Memory B cell (primary cell): Measurements from ENCODE around the gene EMC6.

Source experiments
- ATAC-seq: fragments of 150-1000 bp; cut with Tn5 transposase; 2 replicates; pipeline ENCODE4 v1.10.0; 2021; ENCODE audit warnings: low read depth, mild to moderate bottlenecking, moderate library complexity
- DNase-seq, 2 donors: peaks; one replicate each; pipeline ENCODE4 v3.0.0; 2022; ENCODE audit warnings: low spot score in 2 of 2
- H3K27ac Mint-ChIP-seq: one replicate; pipeline ENCODE4 v1.8.0; 2022; ENCODE audit warnings: mild to moderate bottlenecking, moderate library complexity, mixed read lengths
- H3K27me3 Mint-ChIP-seq: one replicate; pipeline ENCODE4 v1.8.0; 2022; ENCODE audit warnings: mixed read lengths
- H3K36me3 Mint-ChIP-seq: one replicate; pipeline ENCODE4 v1.8.0; 2022; ENCODE audit warnings: mild to moderate bottlenecking, mixed read lengths
- H3K4me1 Mint-ChIP-seq: one replicate; pipeline ENCODE4 v1.8.0; 2022; ENCODE audit warnings: mixed read lengths
- H3K4me3 Mint-ChIP-seq: one replicate; pipeline ENCODE4 v1.8.0; 2022; ENCODE audit warnings: mild to moderate bottlenecking, moderate library complexity, mixed read lengths
- H3K9me3 Mint-ChIP-seq: one replicate; pipeline ENCODE4 v1.8.0; 2022; ENCODE audit warnings: mixed read lengths

EMC6 gene

DNA sequence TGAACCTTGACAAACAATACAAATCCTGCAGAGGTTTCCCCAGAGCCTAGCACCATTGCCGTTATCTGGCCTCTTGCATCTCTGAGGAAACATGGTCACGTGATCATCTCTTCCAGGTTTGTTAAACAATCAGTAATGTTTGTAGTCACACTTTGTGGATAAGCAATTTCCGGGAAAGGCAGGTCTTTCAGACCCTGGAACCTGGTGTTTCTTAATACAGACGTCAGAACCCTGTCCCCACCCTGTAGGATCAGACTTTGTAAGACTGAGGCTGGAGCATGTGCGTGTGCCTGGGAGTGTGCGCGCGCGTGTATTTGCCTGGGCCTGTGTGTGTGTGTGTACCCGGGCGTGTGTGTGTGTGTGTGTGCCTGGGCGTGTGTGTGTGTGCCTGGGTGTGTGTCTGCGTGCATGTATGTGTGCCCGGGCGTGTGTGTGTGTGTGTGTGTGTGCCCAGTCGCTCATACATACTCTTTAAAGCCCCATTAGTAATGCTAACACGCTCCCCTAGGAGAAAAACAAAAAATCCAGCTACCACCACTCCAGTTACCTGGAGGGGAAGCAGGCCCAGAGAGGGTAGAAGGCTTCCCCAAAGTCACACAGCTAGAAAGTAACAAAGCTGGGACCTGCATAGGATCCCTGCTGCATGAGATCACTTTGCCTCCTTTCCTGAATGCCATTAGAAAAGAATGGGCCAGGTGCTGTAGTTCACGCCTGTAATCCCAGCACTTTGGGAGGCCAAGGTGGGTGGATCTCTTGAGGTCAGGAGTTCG lies 26.7 kb upstream of the EMC6 start:
- no peak for ATAC-seq
- no peaks in the 10 kb centered on the region for H3K27me3 Mint-ChIP-seq
- DNase-seq, result no peak
- peaks cover 22% of the 10 kb centered on the region for H3K4me1 Mint-ChIP-seq
- H3K27ac Mint-ChIP-seq, result no peak overlapping the region
- H3K4me3 Mint-ChIP-seq, result no peak overlapping the region
- H3K9me3 Mint-ChIP-seq, result no peaks in the 10 kb centered on the region
- H3K36me3 Mint-ChIP-seq, result no peaks in the 10 kb centered on the region

DNA sequence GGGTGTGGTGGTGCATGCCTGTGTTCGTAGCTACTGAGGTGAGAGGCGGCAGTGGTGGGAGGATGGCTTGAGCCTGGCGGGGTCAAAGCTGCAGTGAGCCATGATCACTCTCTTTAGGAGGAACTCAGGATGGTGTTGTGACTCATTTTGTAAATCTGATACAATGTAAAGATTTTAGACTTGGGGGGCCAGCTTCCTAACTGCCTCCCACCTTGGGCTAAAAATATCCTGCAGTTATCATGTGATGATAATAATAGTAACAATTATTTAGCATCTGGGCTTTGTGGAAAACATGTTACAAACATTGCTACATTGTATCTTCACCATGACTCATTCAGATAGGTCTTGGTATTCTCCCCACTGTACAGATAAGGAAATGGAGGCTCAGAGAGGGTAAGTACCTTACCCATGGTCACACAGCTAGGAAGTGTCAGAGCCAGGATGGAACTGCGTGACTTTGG lies 24.7 kb upstream of the EMC6 start:
- H3K27me3 Mint-ChIP-seq, result no peaks in the 10 kb centered on the region
- H3K4me1 Mint-ChIP-seq, result peaks cover 19% of the 10 kb centered on the region
- H3K4me3 Mint-ChIP-seq, result no peak overlapping the region
- DNase-seq (no peak), ATAC-seq (no peak)
- H3K36me3 Mint-ChIP-seq, result peaks cover 4% of the 10 kb centered on the region
- H3K9me3 Mint-ChIP-seq, result no peaks in the 10 kb centered on the region
- H3K27ac Mint-ChIP-seq, result peak overlapping the region; percentile 21

DNA sequence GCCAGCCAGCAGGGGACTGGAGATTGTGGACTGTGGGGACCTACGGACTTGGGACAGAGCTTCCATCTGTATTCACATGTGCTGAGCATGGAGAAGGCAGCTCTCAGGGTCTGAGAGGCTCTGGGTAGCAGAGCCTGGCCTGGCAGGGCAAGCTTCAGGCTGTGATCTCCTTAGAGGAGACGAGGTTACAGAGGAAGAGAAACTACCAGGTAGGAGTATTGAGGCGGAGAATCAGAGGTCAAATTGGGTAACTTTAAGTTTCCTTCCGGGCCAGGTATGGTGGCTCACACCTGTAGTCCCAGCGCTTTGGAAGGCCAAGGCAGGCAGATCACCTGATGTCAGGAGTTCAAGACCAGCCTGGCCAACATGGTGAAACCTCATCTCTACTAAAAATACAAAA lies 23.3 kb upstream of the EMC6 start:
- H3K27me3 Mint-ChIP-seq, result no peaks in the 10 kb centered on the region
- no peak for DNase-seq
- peak overlapping the region; percentile 72 for H3K27ac Mint-ChIP-seq
- H3K4me3 Mint-ChIP-seq, result peak overlapping the region; percentile 24
- H3K4me1 Mint-ChIP-seq, result peaks cover 17% of the 10 kb centered on the region
- H3K36me3 Mint-ChIP-seq, result peaks cover 6% of the 10 kb centered on the region
- no peaks in the 10 kb centered on the region for H3K9me3 Mint-ChIP-seq
- no peak for ATAC-seq

DNA sequence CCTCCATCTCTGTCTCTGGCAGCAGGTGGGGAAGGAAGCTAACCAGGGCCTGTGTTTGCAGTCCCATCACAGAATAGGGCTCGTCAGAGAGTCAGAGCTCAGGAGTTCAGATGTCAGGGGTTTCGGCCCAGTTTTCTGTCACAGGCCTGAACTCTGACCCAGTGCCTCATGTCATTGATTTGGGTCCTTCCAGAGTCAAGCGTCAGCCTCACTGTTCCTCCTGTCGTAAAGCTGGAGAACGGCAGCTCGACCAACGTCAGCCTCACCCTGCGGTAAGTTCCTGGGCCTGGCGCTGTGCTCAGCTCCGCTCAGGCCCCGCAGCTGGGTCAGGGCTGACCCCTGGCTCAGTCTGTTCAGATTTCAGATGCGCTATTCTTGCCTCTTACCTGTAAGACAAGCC lies 21.4 kb upstream of the EMC6 start:
- DNase-seq (no peak), ATAC-seq (no peak)
- Mint-ChIP-seq H3K4me1 (peaks cover 17% of the 10 kb centered on the region), H3K27ac (no peak overlapping the region), H3K36me3 (peaks cover 6% of the 10 kb centered on the region), H3K4me3 (no peak overlapping the region), H3K27me3 (no peaks in the 10 kb centered on the region), H3K9me3 (no peaks in the 10 kb centered on the region)

DNA sequence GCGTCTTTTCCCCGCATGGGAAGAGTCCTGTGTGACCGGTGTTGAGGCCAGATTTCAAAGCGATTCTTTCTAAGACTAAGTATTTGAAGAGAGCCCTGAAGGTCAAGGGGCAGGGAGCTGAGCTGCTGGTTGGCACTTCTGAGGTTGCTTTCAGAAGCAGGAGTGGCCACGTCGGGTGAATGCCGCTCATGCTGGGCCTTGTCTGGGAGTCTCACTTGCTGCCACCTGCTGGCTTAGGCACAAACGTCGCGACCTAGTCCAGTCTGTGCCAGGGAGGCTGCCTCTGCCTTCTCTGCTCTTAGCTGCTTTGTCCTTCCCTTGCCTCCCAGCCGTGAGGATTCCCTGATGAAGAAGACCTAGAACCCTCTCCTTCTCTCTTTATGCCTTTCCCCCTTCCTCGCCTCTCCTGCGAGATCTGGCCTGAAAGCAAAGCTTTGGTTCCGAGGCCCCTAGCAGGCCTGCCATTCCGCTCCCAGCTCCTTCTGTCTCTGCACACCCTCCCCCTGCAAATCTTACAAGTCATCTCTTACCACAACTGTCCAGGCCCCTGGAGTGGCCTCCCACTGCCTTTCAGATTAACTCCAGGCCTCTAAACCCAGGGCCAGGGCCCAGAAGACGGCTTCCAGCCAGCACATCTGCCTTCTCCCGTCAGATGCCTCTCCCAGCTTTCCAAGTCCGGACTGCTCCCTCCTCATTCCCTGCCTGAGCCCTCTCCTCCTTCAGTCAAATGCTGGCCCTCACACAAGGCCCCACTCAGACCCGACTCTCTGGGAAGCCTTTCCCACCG lies 20.6 kb upstream of the EMC6 start:
- no peak overlapping the region for H3K27ac Mint-ChIP-seq
- H3K4me1 Mint-ChIP-seq, result peaks cover 17% of the 10 kb centered on the region
- no peaks in the 10 kb centered on the region for H3K27me3 Mint-ChIP-seq
- H3K4me3 Mint-ChIP-seq, result peak overlapping the region; percentile 12
- DNase-seq (no peak), ATAC-seq (peak; percentile 36)
- peaks cover 6% of the 10 kb centered on the region for H3K36me3 Mint-ChIP-seq
- no peaks in the 10 kb centered on the region for H3K9me3 Mint-ChIP-seq

DNA sequence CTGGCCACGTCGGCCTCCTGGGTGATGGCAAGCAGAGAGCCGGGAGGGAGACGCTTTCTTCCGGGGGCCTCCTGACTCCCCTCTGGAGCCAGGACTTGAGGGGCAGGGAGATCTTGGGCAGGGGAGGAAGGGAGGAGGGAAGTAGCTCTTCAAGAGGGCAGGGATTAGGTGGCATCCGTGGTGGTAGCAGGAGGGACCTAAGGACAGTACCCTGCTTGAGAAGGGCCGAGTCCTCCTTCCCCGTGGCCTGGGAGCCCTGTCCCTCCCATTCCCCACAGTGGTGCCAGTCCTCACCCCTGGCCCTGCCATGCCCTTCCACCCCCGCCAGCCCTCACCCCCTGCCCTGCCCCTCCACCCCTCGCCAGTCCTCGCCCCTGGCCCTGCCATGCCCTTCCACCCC lies 12.8 kb upstream of the EMC6 start:
- Mint-ChIP-seq H3K4me3 (no peak overlapping the region), H3K27me3 (no peaks in the 10 kb centered on the region), H3K27ac (no peak overlapping the region), H3K4me1 (peaks cover 9% of the 10 kb centered on the region), H3K36me3 (peaks cover 8% of the 10 kb centered on the region), H3K9me3 (no peaks in the 10 kb centered on the region)
- no peak for ATAC-seq
- no peak for DNase-seq

DNA sequence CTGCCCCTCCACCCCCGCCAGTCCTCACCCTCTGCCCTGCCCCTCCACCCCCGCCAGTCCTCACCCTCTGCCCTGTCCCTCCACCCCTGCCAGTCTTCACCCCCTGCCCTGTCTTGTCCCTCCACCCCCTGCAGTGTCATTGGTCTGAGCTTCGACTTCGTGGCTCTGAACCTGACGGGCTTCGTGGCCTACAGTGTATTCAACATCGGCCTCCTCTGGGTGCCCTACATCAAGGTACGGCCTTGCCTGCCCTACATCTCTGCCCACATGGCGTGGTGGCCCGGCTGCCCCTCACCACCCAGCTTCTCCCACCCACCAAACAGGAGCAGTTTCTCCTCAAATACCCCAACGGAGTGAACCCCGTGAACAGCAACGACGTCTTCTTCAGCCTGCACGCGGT lies 12.3 kb upstream of the EMC6 start:
- Mint-ChIP-seq H3K27me3 (no peaks in the 10 kb centered on the region), H3K9me3 (no peaks in the 10 kb centered on the region), H3K4me3 (no peak overlapping the region), H3K36me3 (peaks cover 8% of the 10 kb centered on the region), H3K4me1 (peaks cover 9% of the 10 kb centered on the region), H3K27ac (peak overlapping the region; percentile 35)
- DNase-seq, result no peak
- no peak for ATAC-seq

DNA sequence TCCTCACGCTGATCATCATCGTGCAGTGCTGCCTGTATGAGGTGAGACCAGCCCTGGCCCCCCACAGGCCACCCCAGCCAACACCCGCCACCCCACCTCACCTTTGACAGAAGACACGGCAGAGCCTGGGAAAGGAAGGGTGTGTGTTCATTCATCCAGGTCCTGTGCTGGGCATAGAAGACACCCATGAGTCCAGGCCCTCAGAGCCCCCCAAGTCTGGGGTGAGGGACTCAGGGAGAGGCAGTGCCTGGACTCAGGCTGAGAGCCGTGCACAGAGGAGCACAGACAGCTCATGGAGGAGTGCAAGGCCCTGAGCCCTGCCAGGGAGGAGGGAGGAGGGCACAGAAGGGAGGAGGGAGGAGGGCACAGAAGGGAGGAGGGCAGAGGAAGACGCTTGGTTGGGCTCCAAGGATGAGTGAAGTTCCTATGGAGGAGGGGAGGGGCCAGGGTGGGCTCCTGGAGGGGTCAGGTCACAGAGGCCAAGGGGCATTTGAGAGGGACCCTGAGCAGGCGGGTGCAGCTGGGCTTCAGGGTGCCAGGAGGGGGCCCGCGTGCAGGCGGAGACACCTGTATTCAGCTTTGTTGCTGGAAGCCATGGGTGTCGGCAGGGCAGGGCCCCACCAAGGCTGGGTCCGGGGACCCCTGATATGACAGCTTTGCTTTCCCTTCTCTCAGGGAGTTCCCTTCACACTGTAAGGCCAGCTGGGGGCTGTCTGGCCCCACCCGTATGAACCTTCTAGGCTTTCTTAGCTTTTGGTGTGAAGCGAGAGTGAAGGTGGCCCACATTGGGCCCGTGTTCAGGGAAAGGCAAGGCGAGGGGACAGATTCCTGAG lies 11.6 kb upstream of the EMC6 start:
- Mint-ChIP-seq H3K27ac (peak overlapping the region; percentile 35), H3K36me3 (peaks cover 8% of the 10 kb centered on the region), H3K4me3 (no peak overlapping the region), H3K27me3 (no peaks in the 10 kb centered on the region), H3K9me3 (no peaks in the 10 kb centered on the region), H3K4me1 (peaks cover 9% of the 10 kb centered on the region)
- DNase-seq (no peak), ATAC-seq (no peak)

DNA sequence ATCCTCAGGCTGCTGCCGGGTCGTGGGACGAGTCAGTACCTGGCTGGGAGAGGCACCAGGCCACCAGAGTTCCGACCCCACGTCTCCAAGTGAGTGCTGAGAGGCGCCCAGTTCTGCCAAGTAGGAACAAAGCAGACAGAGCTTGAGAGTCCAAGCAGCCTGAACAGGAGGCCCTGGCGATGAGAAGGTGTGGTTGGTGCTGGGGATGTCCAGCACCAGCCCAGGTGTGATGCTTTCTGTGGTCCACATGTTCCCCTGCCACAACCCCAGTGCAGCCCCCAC lies 11.1 kb upstream of the EMC6 start:
- H3K4me1 Mint-ChIP-seq, result peaks cover 9% of the 10 kb centered on the region
- H3K4me3 Mint-ChIP-seq, result no peak overlapping the region
- H3K27me3 Mint-ChIP-seq, result no peaks in the 10 kb centered on the region
- H3K36me3 Mint-ChIP-seq, result peaks cover 8% of the 10 kb centered on the region
- H3K9me3 Mint-ChIP-seq, result no peaks in the 10 kb centered on the region
- ATAC-seq (no peak), DNase-seq (no peak)
- no peak overlapping the region for H3K27ac Mint-ChIP-seq

DNA sequence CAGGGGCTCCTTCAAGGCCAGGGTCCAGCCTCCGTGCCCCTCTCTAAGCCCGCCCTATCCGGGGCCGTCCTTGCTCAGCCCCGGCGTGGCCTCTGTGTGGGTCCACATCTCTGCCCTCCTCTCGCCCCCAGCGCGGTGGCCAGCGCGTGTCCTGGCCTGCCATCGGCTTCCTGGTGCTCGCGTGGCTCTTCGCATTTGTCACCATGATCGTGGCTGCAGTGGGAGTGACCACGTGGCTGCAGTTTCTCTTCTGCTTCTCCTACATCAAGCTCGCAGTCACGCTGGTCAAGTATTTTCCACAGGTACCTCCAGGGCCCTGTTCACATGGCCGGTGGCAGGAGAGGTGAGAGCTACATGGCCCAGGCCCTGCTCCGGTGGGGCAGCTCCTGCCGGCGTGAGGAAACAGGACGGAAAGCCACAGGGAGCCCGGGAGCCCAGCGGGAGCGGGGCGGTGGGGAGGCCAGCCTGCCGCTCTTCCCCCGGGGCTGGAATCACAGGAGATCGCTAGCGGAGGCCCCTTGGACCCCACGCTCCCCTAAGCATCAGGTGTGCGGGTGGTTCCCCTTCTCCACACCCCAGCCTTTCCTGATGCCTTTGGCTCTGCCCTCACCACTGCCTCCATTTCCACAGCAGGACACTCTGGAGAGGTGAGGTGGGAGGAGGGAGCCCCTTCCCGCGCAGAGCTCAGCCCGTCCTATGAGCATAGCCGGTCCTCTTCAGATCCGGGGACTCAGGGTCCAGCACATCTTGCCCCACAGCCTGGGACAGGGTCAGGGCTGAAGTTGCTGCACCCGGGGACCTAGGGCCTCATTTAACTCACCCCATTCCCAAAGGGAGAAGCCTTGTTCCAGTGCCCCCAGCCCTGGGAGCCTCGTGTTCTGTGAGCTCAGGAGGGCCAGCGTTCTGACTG lies 10.5 kb upstream of the EMC6 start:
- Mint-ChIP-seq H3K36me3 (peaks cover 8% of the 10 kb centered on the region), H3K27ac (peak overlapping the region; percentile 31)
- peak; percentile 52 for ATAC-seq

DNA sequence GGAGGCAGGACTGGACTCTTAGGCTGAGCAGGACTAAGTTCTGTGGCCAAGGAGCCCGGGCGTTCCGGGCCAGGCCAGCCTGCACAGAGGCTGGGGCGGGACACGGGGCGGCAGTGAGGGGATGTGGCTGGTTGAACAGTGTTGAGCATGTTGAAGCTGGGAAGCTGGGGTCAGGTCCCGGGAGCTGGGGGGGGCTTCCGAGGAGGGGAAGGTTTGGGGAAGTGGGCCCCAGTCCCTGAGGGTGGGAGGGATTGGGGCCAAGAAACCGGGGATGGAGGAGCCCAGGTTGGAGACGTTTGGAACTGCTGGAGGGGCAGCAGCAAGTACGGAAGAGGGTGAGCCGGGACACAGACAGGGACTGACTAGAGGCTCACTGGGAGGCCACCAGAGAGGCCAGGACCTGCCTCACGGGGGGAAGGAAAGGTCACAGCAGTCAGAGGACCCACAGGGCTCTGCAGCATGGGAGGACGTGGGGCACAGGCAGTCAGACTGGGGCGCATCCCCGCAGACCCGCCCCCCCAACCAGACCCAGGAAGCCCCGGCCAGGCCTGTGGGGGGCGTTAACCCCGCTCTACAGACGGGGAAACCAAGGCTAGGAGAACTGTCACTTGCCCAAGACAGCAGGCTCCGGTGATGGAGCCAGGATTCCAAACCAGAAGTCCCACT lies 9.7 kb upstream of the EMC6 start:
- Mint-ChIP-seq H3K27ac (peak overlapping the region; percentile 31), H3K4me1 (peaks cover 9% of the 10 kb centered on the region), H3K27me3 (no peaks in the 10 kb centered on the region), H3K4me3 (no peak overlapping the region), H3K36me3 (peaks cover 8% of the 10 kb centered on the region), H3K9me3 (no peaks in the 10 kb centered on the region)
- no peak for DNase-seq
- no peak for ATAC-seq

More for the DNA sequence above, 10.5 kb upstream of the EMC6 start:
- H3K9me3 Mint-ChIP-seq, result no peaks in the 10 kb centered on the region
- DNase-seq, result no peak
- H3K4me3 Mint-ChIP-seq, result no peak overlapping the region
- peaks cover 9% of the 10 kb centered on the region for H3K4me1 Mint-ChIP-seq
- H3K27me3 Mint-ChIP-seq, result no peaks in the 10 kb centered on the region

DNA sequence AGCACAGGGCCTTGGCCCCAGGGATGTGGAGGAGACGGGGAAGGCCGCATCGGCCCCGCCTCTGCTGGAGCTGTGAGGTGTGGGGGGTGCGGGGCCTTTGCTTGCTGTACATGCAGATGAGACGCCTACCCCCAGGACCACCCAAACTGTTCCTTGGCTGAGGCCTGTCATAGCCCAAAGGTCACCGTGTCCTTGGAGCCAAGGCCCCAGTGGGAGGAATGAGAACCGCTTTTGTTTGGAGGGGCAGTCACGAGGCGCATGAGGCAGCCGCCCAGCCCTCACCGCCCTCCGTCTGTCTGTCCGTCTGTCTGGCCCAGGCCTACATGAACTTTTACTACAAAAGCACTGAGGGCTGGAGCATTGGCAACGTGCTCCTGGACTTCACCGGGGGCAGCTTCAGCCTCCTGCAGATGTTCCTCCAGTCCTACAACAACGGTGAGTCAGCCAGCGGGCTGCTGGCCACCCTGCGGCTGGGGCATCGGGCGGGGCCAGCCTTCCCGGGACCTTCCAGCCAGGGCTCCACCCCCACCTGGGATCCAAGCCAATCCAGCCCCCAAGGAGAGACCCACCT lies 9.0 kb upstream of the EMC6 start:
- DNase-seq, result no peak
- no peak for ATAC-seq
- Mint-ChIP-seq H3K4me1 (peaks cover 9% of the 10 kb centered on the region), H3K4me3 (no peak overlapping the region), H3K27me3 (no peaks in the 10 kb centered on the region), H3K36me3 (peaks cover 8% of the 10 kb centered on the region), H3K9me3 (no peaks in the 10 kb centered on the region), H3K27ac (no peak overlapping the region)
